GM12878 (cell line): ENCODE measurements around the gene SULF2. TPM values are rescaled to one million over a fixed set of nuclear protein-coding genes. Genes with fewer than 3 reads are reported as not detected.

Experiments
- ATAC-seq: fragments of 200-7000 bp; cut with Tn5 transposase; 3 replicates; pipeline ENCODE4 v1.9.1; 2020; ENCODE audit warnings: mild to moderate bottlenecking, moderate library complexity
- BruUV-seq: library from RNA; stranded (reverse); fragments of 400-500 nt; replicated peaks from 2 replicates; lab custom pipeline; 2021; lab: Mats Ljungman, UMichigan
- CTCF ChIA-PET: fragments of 300-600 bp; sonication (Branson Sonifier 250); formaldehyde crosslinking; extraction: SDS; loops from one replicate; lab custom pipeline; 2021; ENCODE audit warnings: inconsistent platforms; lab: Yijun Ruan, JAX
- POLR2A ChIA-PET: fragments of 350-600 bp; formaldehyde crosslinking; extraction: SDS; loops from one replicate; lab custom pipeline; 2021; ENCODE audit warnings: inconsistent platforms; lab: Charles Lee
- RAD21 ChIA-PET: fragments of 300-600 bp; sonication (Branson Sonifier 250); formaldehyde crosslinking; loops from one replicate; lab custom pipeline; 2023; ENCODE audit warnings: antibody characterized with exemption; ENCODE audit not compliant: unreplicated experiment; lab: Charles Lee
- SMC1A ChIA-PET: fragments of 300-600 bp; sonication (Branson Sonifier 250); formaldehyde crosslinking; loops from one replicate; lab custom pipeline; 2023; ENCODE audit not compliant: unreplicated experiment, uncharacterized antibody; lab: Charles Lee
- DNase-seq: peaks from one replicate; pipeline ENCODE4 v3.0.0-alpha.2; 2011; ENCODE audit warnings: low read depth, low spot score
- FAIRE-seq: peaks from 3 replicates; lab custom pipeline; 2011; peaks lifted over from hg19 to GRCh38; lab: Jason Lieb, UNC
- H2AFZ ChIP-seq: 2 replicates; pipeline ENCODE4 v1.6.0; 2011; ENCODE audit warnings: low read depth, low read length, control low read depth; ENCODE audit not compliant: control insufficient read depth
- H3K27ac ChIP-seq: 2 replicates; pipeline ENCODE4 v1.5.1; 2011; ENCODE audit warnings: control low read depth; ENCODE audit not compliant: control insufficient read depth, insufficient read depth
- H3K27me3 ChIP-seq, 2 experiments: replicated peaks in 1 of 2; 2 replicates each; pipeline versions ENCODE4 v1.6.0 to v1.6.1; 2011; ENCODE audit warnings: low read length in 1 of 2; ENCODE audit not compliant: control insufficient read depth in 2 of 2, insufficient read depth in 2 of 2
- H3K36me3 ChIP-seq, 2 experiments: 2 replicates each; pipeline ENCODE4 v1.5.1; 2011; ENCODE audit warnings: low read length in 1 of 2; ENCODE audit not compliant: control insufficient read depth in 2 of 2, insufficient read depth in 2 of 2
- H3K4me1 ChIP-seq: 2 replicates; pipeline ENCODE4 v1.6.1; 2011; ENCODE audit warnings: mild to moderate bottlenecking, low read length, moderate library complexity, mixed read lengths; ENCODE audit not compliant: control insufficient read depth, insufficient read depth
- H3K4me2 ChIP-seq: 2 replicates; pipeline ENCODE4 v1.6.0; 2011; ENCODE audit warnings: control low read depth; ENCODE audit not compliant: control insufficient read depth, insufficient read depth
- H3K4me3 ChIP-seq: fragments of 200-600 bp; sonication (generic); 2 replicates; pipeline ENCODE4 v1.5.1; 2016
- H3K79me2 ChIP-seq: 2 replicates; pipeline ENCODE4 v1.6.0; 2011; ENCODE audit warnings: low read length; ENCODE audit not compliant: control insufficient read depth, insufficient read depth
- H3K9ac ChIP-seq: 2 replicates; pipeline ENCODE4 v1.8.0; 2011; ENCODE audit warnings: low read length, control low read depth, mixed read lengths; ENCODE audit not compliant: control insufficient read depth, insufficient read depth
- H3K9me3 ChIP-seq: replicated peaks from 3 replicates; pipeline ENCODE4 v1.5.1; 2011; ENCODE audit warnings: mild to moderate bottlenecking, low read length; ENCODE audit not compliant: control insufficient read depth, insufficient read depth
- H4K20me1 ChIP-seq: 2 replicates; pipeline ENCODE4 v1.6.0; 2011; ENCODE audit not compliant: control insufficient read depth, insufficient read depth
- CBX5 ChIP-seq: sonication (generic); IDR thresholded peaks from 2 replicates; pipeline ENCODE4 v1.6.1; 2016; ENCODE audit warnings: low read depth, moderate library complexity, mild to moderate bottlenecking, inconsistent platforms
- CEBPZ ChIP-seq: fragments of 150-350 bp; IDR thresholded peaks from 2 replicates; pipeline ENCODE4 v1.6.1; 2016; ENCODE audit warnings: low read depth, low read length
- IKZF1 ChIP-seq: fragments of 450-650 bp; conservative IDR thresholded peaks from 2 replicates; pipeline ENCODE4 v1.6.1; 2017; ENCODE audit warnings: antibody characterized with exemption, mild to moderate bottlenecking
- KLF5 ChIP-seq: fragments of 450-650 bp; IDR thresholded peaks from 2 replicates; pipeline ENCODE4 v1.6.1; 2014; ENCODE audit warnings: mild to moderate bottlenecking; ENCODE audit not compliant: partially characterized antibody
- MEF2B ChIP-seq: fragments of 450-650 bp; IDR thresholded peaks from 2 replicates; pipeline ENCODE4 v1.6.1; 2018; ENCODE audit warnings: mild to moderate bottlenecking, moderate library complexity; ENCODE audit not compliant: partially characterized antibody, poor library complexity, severe bottlenecking
- MTA3 ChIP-seq: IDR thresholded peaks from 2 replicates; pipeline ENCODE4 v1.6.1; 2012; ENCODE audit warnings: low read length, inconsistent platforms, borderline replicate concordance
- POLR2AphosphoS5 ChIP-seq: IDR thresholded peaks from 2 replicates; pipeline ENCODE4 v1.6.1; 2011; ENCODE audit warnings: mild to moderate bottlenecking, low read length, inconsistent platforms
- RFX5 ChIP-seq: IDR thresholded peaks from 2 replicates; pipeline ENCODE4 v1.6.1; 2011; ENCODE audit warnings: low read depth, low read length, improper control_type of control experiment
- ZBED1 ChIP-seq: IDR thresholded peaks from 2 replicates; pipeline ENCODE4 v1.6.1; 2016; ENCODE audit warnings: borderline replicate concordance
- ZBTB11 ChIP-seq: fragments of 450-650 bp; formaldehyde crosslinking; IDR thresholded peaks from 2 replicates; pipeline ENCODE4 v1.5.0; 2022; ENCODE audit warnings: mild to moderate bottlenecking, missing genetic modification characterization
- ZNF622 ChIP-seq: fragments of 450-650 bp; IDR thresholded peaks from 2 replicates; pipeline ENCODE4 v1.6.1; 2017; ENCODE audit warnings: mild to moderate bottlenecking, inconsistent platforms
- WGBS: methylation state at CpG from one replicate; pipeline ENCODE4 v1.1.6; 2016; ENCODE audit warnings: low lambda C conversion rate; ENCODE audit not compliant: insufficient replicate concordance, insufficient coverage; ENCODE audit errors: missing lambda C conversion rate; 5-methylcytosine and 5-hydroxymethylcytosine counted together
- in situ Hi-C: fragments of 300-500 bp; cut with MboI; formaldehyde crosslinking; loops from 9 replicates; pipeline ENCODE4 v1.14.3; 2018; ENCODE audit warnings: mixed read lengths
- intact Hi-C: fragments of 100-400 bp; cut with micrococcal nuclease; formaldehyde crosslinking; loops from one replicate; pipeline ENCODE4 v1.14.2; 2022; ENCODE audit not compliant: unreplicated experiment
- polyA plus RNA-seq, 11 experiments: library from polyadenylated mRNA; depleted of rRNA in 4 of 11; unstranded in 6 of 11; stranded (reverse) in 5 of 11; fragments of >200 nt; fragmentation: Nextera tagmentation in 4 of 11; fragmentation: Illumina TruSeq in 1 of 11; extraction: Ambion mirVana in 4 of 11; extraction: Trizol in 1 of 11; gene quantifications; 1 replicate in 1 of 11; 2 replicates in 10 of 11; pipeline versions ENCODE4 v1.2.1 to v1.2.3, GENCODE V29; 2011 to 2016; ENCODE audit warnings: inconsistent platforms in 2 of 11, missing spikeins in 2 of 11, low read depth in 1 of 11
- total RNA-seq, 4 experiments: library from RNA; depleted of rRNA in 3 of 4; stranded (reverse); fragments of >200 nt in 3 of 4; fragmentation: Illumina TruSeq in 1 of 4; extraction: Trizol in 1 of 4; gene quantifications; 2 replicates each; pipeline versions ENCODE4 v1.2.1 to v1.2.3, GENCODE V29; 2013 to 2021

Gene SULF2
- total and polyA plus RNA-seq, 10 of the 15 experiments (the other 5 are each of a cell fraction or from before 2014, with no cell fraction given) = 0.69 to 4.1 (median 1.6) TPM

GRCh38 chr20:47667086-47667485, 118.2 kb downstream of the SULF2 start (continued):
- TF ChIP-seq CEBPZ (no peak), KLF5 (no peak)

- no peak overlapping the region for H3K4me2 ChIP-seq
- H3K9ac ChIP-seq = no peak overlapping the region
- TF ChIP-seq RFX5 (no peak), CBX5 (no peak), POLR2AphosphoS5 (no peak), ZNF622 (no peak), MEF2B (no peak), ZBED1 (no peak), IKZF1 (no peak), MTA3 (no peak), ZBTB11 (CRISPR knock-in tag) (no peak)
- H3K27ac ChIP-seq = no peak overlapping the region
- 95% methylated on average over 19 of the region's 19 CpGs for WGBS
- FAIRE-seq (no peak), ATAC-seq (no peak), DNase-seq (no peak)
- ChIA-PET CTCF (interaction anchor here (0.8 kb wide), 1 partner anchor 24 kb away, joined by 4 read pairs; no protein-coding TSS in a partner anchor), POLR2A (no interaction called here), RAD21 (no interaction called here), SMC1A (no interaction called here)
- no peaks in the 10 kb centered on the region for H4K20me1 ChIP-seq
- H3K4me1 ChIP-seq = no peaks in the 10 kb centered on the region
- no TSS peak for BruUV-seq
- no peaks in the 10 kb centered on the region for H3K79me2 ChIP-seq
- in situ Hi-C loops (no loop called here), intact Hi-C loops (no loop called here)
- H3K27me3 ChIP-seq = no peaks in the 10 kb centered on the region
- no peaks in the 10 kb centered on the region for H3K9me3 ChIP-seq
- no peak overlapping the region for H3K4me3 ChIP-seq
- H3K36me3 ChIP-seq = peaks cover 7 to 18% of the 10 kb centered on the region in 2 experiments; a peak in 3 of 4 replicates
- no peak overlapping the region for H2AFZ ChIP-seq
Measured at GRCh38 chr20:47666304-47666703, 119.0 kb downstream of the SULF2 start.
